Measurements from ENCODE around the gene WDR27.

- TF ChIP-seq MZF1 (tag by site-specific recombination; IDR thresholded peaks at IDR 0.05; ENCODE audit: borderline replicate concordance) (no peak), ZNF274 (IDR thresholded peaks at IDR 0.05; ENCODE audit: low read length) (no peak), ZNF274 (tag by site-specific recombination; IDR thresholded peaks at IDR 0.05; ENCODE audit: borderline replicate concordance) (no peak), CTCF (tag by site-specific recombination; IDR thresholded peaks at IDR 0.05) (no peak), SP7 (tag by site-specific recombination; IDR thresholded peaks at IDR 0.05) (no peak; the same call in none of the 2 replicates), ZNF266 (tag by site-specific recombination; IDR thresholded peaks at IDR 0.05; ENCODE audit: low read depth) (no peak), ZNF626 (tag by site-specific recombination; IDR thresholded peaks at IDR 0.05) (no peak), REST (tag by site-specific recombination; IDR thresholded peaks at IDR 0.05) (no peak), ZNF324 (tag by site-specific recombination; IDR thresholded peaks at IDR 0.05) (0 out of 2 replicates have a peak, but pooled peaks have one; percentile 4), IKZF3 (tag by site-specific recombination; IDR thresholded peaks at IDR 0.05) (no peak), ZNF510 (tag by site-specific recombination; IDR thresholded peaks at IDR 0.05; ENCODE audit: insufficient replicate concordance) (no peak), ZBTB17 (tag by site-specific recombination; IDR thresholded peaks at IDR 0.05) (peak; percentile 65), ZNF2 (tag by site-specific recombination; IDR thresholded peaks at IDR 0.05) (0 out of 2 replicates have a peak, but pooled peaks have one; percentile 55), YY1 (tag by site-specific recombination; IDR thresholded peaks at IDR 0.05) (peak; percentile 63)
Observed at GRCh38 chr6:169701954-169702839, at the start of gene WDR27, which contains the start of gene C6orf120.

All from HEK293 (cell line).